KMS-11 (cell line): Measurements from ENCODE around the gene ZNF511.

Experiments
- H2AFZ ChIP-seq: fragments of 200-600 bp; sonication (generic); 2 replicates; pipeline ENCODE4 v1.6.1; 2016; ENCODE audit warnings: antibody characterized with exemption, mixed run types, low read depth
- H3K27ac ChIP-seq: fragments of 200-600 bp; sonication (generic); 2 replicates; pipeline ENCODE4 v1.6.1; 2016; ENCODE audit warnings: mild to moderate bottlenecking, mixed run types
- H3K27me3 ChIP-seq: fragments of 200-600 bp; sonication (generic); 2 replicates; pipeline ENCODE4 v1.6.1; 2017; ENCODE audit warnings: mild to moderate bottlenecking, low read depth, mixed run types, moderate library complexity; ENCODE audit not compliant: insufficient read depth
- H3K36me3 ChIP-seq: fragments of 200-600 bp; sonication (generic); 2 replicates; pipeline ENCODE4 v1.6.1; 2017; ENCODE audit warnings: mild to moderate bottlenecking, mixed run types; ENCODE audit not compliant: insufficient read depth
- H3K4me1 ChIP-seq: fragments of 200-600 bp; sonication (generic); 2 replicates; pipeline ENCODE4 v1.6.1; 2016; ENCODE audit warnings: mild to moderate bottlenecking, low read depth, mixed run types; ENCODE audit not compliant: poor library complexity, severe bottlenecking
- H3K4me2 ChIP-seq: fragments of 200-600 bp; sonication (generic); 2 replicates; pipeline ENCODE4 v1.7.0; 2016; ENCODE audit warnings: mild to moderate bottlenecking, mixed run types
- H3K4me3 ChIP-seq: fragments of 200-600 bp; sonication (generic); IDR thresholded peaks from 2 replicates; pipeline ENCODE4 v1.6.1; 2017; ENCODE audit warnings: low read depth, low read length, mixed read lengths; ENCODE audit not compliant: insufficient read depth
- H3K79me2 ChIP-seq: fragments of 200-600 bp; sonication (generic); 2 replicates; pipeline ENCODE4 v1.6.1; 2016; ENCODE audit warnings: low read depth, mixed run types; ENCODE audit not compliant: insufficient read depth
- H3K9ac ChIP-seq: fragments of 200-600 bp; sonication (generic); 2 replicates; pipeline ENCODE4 v1.6.1; 2016; ENCODE audit warnings: mild to moderate bottlenecking, mixed run types
- H4K20me1 ChIP-seq: fragments of 200-600 bp; sonication (generic); 2 replicates; pipeline ENCODE4 v1.6.1; 2016; ENCODE audit warnings: mild to moderate bottlenecking, mixed run types; ENCODE audit not compliant: insufficient read depth
- TF ChIP-seq, protein P1 (sequence below): fragments of 200-600 bp; sonication (generic); conservative IDR thresholded peaks from 2 replicates; pipeline ENCODE4 v1.6.1; 2017; ENCODE audit warnings: low read depth, mild to moderate bottlenecking, antibody characterized with exemption, low read length, moderate library complexity, mixed read lengths

ZNF511 gene

DNA sequence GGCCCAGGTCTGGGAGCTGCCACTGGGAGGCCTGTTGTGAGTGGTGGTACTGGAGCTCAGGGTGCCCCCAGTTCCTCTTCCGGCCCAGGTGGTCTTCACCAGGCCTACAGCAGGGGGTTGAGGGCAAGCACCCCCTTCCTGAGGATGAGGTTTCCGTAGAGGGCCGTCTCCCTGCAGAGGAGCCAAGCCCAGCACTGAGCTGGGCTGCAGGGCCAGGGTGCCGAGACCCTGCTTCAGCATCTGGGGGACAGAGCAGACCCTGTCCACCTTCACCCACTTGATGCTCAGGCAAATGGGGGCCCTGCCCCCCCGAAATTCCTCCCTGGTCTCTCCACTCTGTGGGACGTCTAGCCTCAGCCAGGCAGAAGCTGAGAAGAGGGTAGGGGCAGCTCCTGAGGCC, 46.6 kb downstream of the ZNF511 start:
- Histone ChIP-seq H3K79me2 (no peaks in the 10 kb centered on the region), H2AFZ (no peak overlapping the region), H3K27me3 (no peaks in the 10 kb centered on the region), H3K4me3 (no peak overlapping the region), H3K36me3 (no peaks in the 10 kb centered on the region), H4K20me1 (no peaks in the 10 kb centered on the region), H3K4me2 (no peak overlapping the region), H3K4me1 (no peaks in the 10 kb centered on the region), H3K9ac (no peak overlapping the region), H3K27ac (no peak overlapping the region)
- TF ChIP-seq, protein P1, sequence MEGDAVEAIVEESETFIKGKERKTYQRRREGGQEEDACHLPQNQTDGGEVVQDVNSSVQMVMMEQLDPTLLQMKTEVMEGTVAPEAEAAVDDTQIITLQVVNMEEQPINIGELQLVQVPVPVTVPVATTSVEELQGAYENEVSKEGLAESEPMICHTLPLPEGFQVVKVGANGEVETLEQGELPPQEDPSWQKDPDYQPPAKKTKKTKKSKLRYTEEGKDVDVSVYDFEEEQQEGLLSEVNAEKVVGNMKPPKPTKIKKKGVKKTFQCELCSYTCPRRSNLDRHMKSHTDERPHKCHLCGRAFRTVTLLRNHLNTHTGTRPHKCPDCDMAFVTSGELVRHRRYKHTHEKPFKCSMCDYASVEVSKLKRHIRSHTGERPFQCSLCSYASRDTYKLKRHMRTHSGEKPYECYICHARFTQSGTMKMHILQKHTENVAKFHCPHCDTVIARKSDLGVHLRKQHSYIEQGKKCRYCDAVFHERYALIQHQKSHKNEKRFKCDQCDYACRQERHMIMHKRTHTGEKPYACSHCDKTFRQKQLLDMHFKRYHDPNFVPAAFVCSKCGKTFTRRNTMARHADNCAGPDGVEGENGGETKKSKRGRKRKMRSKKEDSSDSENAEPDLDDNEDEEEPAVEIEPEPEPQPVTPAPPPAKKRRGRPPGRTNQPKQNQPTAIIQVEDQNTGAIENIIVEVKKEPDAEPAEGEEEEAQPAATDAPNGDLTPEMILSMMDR: no peak

DNA sequence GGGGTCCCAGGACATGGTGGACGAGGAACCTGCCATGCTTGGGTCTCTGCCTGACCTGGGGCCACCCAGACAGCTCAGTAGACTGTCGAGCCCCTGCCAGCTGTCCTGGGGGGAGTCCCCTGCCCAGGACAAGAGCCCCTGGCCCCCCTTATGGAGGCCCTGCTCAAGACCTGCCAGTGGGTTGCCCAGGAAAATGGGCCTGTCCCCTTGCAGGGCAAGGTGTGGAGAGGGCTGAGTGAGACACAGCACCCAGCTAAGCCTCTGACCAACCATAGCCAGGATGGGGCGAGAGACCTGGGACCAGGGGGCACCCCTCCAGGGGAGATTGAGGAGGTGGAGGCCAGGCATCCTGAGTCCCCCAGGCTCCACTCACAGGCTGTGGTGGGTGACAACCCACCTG, 47.3 kb downstream of the ZNF511 start:
- no peak overlapping the region for H3K4me3 ChIP-seq

DNA sequence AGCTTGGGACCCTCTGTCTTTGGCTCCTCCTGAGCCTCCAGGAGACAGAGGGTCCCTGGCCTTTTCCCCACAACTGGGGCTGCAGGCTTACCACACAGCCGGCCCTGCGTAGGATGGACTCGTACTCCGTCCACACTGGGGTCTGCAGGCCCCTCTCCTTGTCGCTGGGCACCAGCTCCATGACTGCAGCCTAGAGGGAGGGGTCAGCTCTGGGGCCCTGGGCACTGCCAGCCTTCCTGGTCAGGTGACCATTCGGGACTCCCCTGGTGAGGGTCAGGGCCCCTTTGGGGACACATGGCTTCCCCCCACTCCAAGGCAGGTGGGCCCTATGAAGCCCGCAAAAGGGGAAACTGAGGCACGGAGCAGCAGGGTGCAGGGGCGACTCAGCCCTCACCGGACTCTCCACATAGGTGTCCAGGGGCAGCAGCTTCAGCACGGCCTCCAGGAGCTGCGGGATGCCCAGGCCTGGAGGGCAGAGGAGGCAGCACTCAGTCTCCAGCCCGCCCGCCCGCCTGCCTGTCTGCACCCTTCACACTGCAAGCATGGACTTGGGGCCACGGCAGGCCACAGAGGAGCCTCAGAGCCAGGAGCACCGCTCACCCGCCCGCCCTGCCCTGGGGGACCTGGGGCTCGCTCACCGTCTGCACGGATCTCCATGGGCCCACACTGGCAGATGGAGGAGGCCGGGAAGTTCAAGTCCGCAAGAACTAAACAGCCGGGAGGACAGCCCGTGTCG, 48.0 kb downstream of the ZNF511 start:
- no peaks in the 10 kb centered on the region for H3K79me2 ChIP-seq
- H4K20me1 ChIP-seq: no peaks in the 10 kb centered on the region
- no peaks in the 10 kb centered on the region for H3K4me1 ChIP-seq
- no peak overlapping the region for H3K4me3 ChIP-seq
- H2AFZ ChIP-seq: peak overlapping the region; percentile 81
- H3K4me2 ChIP-seq: peak overlapping the region; percentile 76
- no peaks in the 10 kb centered on the region for H3K36me3 ChIP-seq
- no peak overlapping the region for H3K27ac ChIP-seq
- no peaks in the 10 kb centered on the region for H3K27me3 ChIP-seq
- peak overlapping the region; percentile 77 for H3K9ac ChIP-seq
- TF ChIP-seq, protein P1: no peak

More for the DNA sequence above, 47.3 kb downstream of the ZNF511 start:
- no peaks in the 10 kb centered on the region for H3K27me3 ChIP-seq
- no peak overlapping the region for H3K27ac ChIP-seq
- no peaks in the 10 kb centered on the region for H3K4me1 ChIP-seq
- H4K20me1 ChIP-seq: no peaks in the 10 kb centered on the region
- H3K9ac ChIP-seq: no peak overlapping the region
- no peaks in the 10 kb centered on the region for H3K79me2 ChIP-seq
- no peak overlapping the region for H2AFZ ChIP-seq
- no peak overlapping the region for H3K4me2 ChIP-seq
- TF ChIP-seq, protein P1: no peak
- no peaks in the 10 kb centered on the region for H3K36me3 ChIP-seq

DNA sequence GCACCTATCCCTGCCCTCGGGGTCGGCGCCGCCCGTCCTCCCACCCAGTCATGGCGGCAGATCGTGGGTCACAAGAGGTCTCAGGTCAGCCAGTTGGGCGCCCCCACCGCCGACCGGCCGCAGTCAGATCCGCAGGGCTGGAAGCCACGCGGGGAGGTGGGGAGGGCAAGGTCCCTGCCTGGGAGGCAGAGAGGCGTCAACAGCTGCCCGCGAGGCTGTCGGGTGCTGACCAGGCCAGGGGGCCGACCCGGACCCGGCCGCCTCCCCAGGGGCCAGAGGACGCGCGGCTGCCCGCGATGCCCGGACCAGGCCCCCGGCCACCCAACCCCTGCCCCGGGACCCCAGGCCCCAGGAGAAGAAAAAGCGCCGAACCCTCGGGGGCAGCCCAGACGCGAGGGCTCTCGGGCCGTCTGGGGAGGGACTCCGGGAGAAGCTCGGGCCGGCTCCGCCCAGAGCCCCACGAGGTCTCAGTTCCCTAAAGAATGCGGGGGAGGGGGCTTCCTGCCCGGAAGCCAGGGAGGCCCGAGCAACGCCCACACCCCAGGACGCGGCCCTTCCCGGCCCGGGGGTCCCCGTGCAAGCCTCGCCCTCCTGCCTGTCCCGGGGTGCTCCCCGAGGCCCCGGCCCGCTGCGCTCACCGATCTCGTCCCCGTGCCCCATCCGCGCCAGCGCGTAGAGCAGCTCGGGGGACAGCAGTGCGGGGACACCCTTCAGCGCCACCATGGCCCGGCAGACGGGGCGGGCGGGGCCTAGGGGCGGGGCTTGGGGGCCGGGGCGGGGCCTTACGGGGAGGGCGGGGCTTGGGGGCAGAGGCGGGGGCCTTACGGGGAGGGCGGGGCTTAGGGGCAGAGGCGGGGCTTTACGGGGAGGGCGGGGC, 48.8 kb downstream of the ZNF511 start, which contains the start of gene FUOM:
Gene FUOM (minus strand): TSS at position 735 of the 877 bp plus-strand sequence. CDS start 12 bp downstream, at position 723.
- H3K27ac ChIP-seq: 0 out of 2 replicates have a peak within 1 kb of the TSS, but pooled peaks have one; percentile 26
- TF ChIP-seq, protein P1: no peak
- H3K36me3 ChIP-seq: no peaks in the 10 kb centered on the region
- H3K79me2 ChIP-seq: no peaks in the 10 kb centered on the region
- no peaks in the 10 kb centered on the region for H4K20me1 ChIP-seq
- peak within 1 kb of the TSS; percentile 81 for H2AFZ ChIP-seq
- H3K9ac ChIP-seq: peak within 1 kb of the TSS; percentile 77
- no peak within 1 kb of the TSS for H3K4me3 ChIP-seq
- no peaks in the 10 kb centered on the region for H3K27me3 ChIP-seq
- H3K4me1 ChIP-seq: no peaks in the 10 kb centered on the region
- H3K4me2 ChIP-seq: peak within 1 kb of the TSS; percentile 76
